Endometrial microvascular endothelial cells (primary cell): ENCODE results near the gene ZNRF3. TPM values are rescaled to one million over a fixed set of nuclear protein-coding genes. Genes with fewer than 3 reads are reported as not detected.
"Not testable (repeated sequence)": the region's sequence is repeated elsewhere in the genome, so short reads cannot be mapped to it uniquely, and the experiment has no call there.

Experiments
- in situ Hi-C: cut with HindIII; loops from 2 replicates; pipeline ENCODE4 v1.10.0; 2017; ENCODE audit warnings: low sequenced_read_pairs, low pct_unique_long_range_greater_than_20kb; ENCODE audit errors: inconsistent ontology term
- total RNA-seq: library from RNA; depleted of rRNA; stranded (reverse); fragments of >200 nt; gene quantifications from one replicate; pipeline ENCODE4 v1.2.3, GENCODE V29; 2015; ENCODE audit errors: inconsistent ontology term

ZNRF3 gene
- total RNA-seq, 1 donor from 2014 or later, result 8.2 TPM

GRCh38 chr22:29083576-29083932 lies 200.2 kb downstream of the ZNRF3 start:
- in situ Hi-C loops, result not testable (repeated sequence)

- in situ Hi-C loops, result no loop called here
These were observed 200.7 kb downstream of the ZNRF3 start for GRCh38 chr22:29083933-29084591.

- in situ Hi-C loops, result no loop called here
These were observed 203.6 kb downstream of the ZNRF3 start for GRCh38 chr22:29087012-29087411.

- in situ Hi-C loops, result no loop called here
These were observed 205.4 kb downstream of the ZNRF3 start for GRCh38 chr22:29088809-29089208.

GRCh38 chr22:29089507-29089906 lies 206.1 kb downstream of the ZNRF3 start:
- in situ Hi-C loops, result no loop called here

GRCh38 chr22:29090039-29090438 lies 206.7 kb downstream of the ZNRF3 start:
- in situ Hi-C loops, result no loop called here

DNA sequence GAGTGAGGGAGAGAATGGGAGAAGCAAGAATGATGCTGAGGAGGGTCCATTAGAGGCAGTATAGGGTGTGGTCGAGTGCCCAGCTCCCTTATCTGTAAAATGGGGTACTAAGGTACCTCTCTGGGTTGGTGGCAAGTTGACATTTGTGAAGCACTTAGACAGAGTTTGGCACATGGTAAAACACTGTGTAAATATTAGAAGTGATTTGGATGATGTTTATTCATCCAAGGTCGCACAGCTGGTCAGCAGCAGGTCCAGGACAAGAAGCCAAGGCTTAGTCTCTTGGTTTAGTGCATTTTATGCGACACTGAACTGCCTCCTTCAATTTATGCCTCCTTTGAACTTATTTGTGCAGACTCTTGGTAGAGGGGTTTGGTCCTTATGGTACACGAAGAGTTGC lies 208.9 kb downstream of the ZNRF3 start:
- in situ Hi-C loops, result no loop called here

DNA sequence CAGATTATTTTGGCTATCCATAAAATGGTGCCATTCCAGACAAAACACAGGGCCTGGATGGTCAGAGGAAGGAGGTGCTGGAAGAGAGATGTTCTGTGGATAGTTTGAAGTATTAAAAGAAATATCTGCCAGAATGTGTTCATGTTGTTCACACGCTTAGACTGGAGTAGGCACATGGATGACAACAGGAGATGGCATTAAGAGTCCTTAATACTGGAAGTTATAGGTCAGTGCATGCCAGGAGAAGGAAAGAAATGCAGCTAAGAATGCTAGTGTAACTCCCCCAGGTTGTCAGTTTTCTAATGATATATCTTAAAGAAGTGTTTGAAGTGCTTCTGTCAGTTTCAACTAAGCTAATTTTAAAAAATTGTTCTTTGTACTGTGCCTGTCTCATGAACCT lies 209.7 kb downstream of the ZNRF3 start:
- in situ Hi-C loops, result no loop called here

GRCh38 chr22:29093501-29094300 lies 210.3 kb downstream of the ZNRF3 start:
- in situ Hi-C loops, result no loop called here

DNA sequence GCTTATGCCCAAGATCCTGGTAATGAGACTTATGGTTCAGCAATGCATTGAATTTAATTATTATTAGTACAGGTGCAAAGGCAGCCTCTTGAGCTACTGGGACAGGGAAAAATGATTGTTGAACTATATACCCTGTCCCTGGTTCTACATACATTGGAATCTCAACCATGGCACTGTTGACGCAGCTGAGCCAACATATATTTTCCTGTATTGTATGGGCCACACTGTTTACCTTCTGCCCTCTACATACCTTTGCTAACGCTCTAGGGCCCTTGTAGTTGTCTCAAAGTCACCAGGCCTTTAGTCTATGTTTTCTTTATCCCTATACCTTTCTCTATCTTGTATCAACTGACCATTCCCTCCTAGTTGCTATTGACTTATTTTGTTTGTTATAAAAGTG lies 212.1 kb downstream of the ZNRF3 start:
- in situ Hi-C loops, result no loop called here

DNA sequence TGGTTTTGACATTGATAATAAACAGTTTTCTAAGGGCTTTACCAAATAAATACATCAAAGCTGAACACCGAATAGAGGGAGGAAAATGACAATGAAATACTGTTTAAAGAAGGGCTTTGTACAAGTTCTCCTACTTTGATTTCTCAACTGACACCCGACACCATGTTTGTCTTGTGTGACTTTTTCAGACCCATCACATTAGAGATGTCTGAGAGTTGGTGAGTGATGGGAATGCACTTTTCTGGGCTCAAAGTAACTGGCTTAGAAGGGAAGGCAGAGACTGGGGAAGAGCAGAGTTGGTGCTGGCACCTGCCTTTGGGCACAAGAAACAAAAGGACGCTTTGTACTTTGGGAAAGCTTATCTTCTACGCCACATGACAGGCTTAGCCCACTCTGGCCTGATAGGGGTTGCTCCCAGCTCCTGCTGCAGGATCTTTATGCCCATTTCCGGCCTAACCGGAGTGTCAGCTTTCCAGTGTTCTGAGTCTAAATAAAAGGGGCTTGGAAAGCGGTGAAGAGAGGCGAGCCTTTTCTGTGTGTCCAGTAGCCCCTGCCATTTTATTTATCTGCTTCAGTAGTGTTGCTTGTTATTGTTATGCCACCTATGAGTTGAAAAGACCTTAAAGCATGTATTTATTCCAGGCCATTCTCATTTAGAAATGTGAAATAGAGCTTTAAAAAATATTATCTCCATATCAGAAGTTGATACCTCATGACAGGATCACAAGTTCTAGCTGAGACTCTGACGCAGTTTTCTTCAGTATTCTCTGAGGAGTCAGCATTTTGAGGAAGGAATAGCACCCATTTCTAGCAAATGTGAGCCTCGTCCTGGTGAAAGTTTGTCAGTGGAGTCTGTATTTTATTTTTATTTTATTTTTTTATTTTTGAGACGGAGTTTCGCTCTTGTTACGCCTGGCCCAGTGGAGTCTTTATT lies 213.6 kb downstream of the ZNRF3 start:
- in situ Hi-C loops, result no loop called here

GRCh38 chr22:29098296-29098695 lies 214.9 kb downstream of the ZNRF3 start:
- in situ Hi-C loops, result no loop called here

GRCh38 chr22:29102300-29102699 lies 218.9 kb downstream of the ZNRF3 start:
- in situ Hi-C loops, result no loop called here

- in situ Hi-C loops, result no loop called here
These were observed 219.7 kb downstream of the ZNRF3 start for GRCh38 chr22:29103121-29103520.

- in situ Hi-C loops, result no loop called here
These were observed 222.1 kb downstream of the ZNRF3 start for GRCh38 chr22:29105468-29105867.

GRCh38 chr22:29106839-29107238 lies 223.5 kb downstream of the ZNRF3 start:
- in situ Hi-C loops, result no loop called here
